ENCODE data around the gene UNK.
A peak's percentile ranks its signal among the peaks of the same experiment; 100 is the strongest.
"Not testable (repeated sequence)": the region's sequence is repeated elsewhere in the genome, so short reads cannot be mapped to it uniquely, and the experiment has no call there.

UNK gene

DNA sequence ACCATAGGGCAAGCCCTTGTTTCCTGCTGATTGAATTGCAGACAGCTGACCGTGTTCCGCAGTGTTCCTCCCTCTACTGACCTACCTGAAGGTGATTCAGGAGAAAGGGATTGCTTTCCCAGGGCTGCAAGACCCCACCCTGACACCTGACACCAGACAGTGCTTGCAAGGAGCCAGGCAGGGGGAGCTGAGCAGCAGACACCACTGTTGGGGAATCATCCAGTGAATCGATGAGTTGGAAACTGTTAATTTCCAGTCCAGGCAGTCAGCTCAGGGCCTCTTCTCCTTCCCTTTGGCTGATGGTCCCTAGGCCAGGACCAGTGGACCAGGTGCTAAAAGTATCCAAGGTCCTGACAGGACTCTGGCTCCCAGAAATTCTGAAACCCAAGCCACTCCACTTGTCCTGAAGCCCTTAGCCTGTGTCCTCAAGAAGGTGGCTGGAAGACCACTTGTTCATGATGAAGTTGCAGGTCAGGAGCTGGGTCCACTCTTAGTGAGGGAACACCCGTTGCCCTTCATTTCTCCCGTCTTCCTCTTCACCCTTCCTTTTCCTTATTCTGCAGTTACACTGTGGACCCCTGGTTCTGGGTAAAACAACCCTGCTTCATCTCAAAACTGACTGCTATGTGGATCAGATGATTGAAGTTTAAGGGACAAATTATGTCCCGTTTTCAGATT lies 9.5 kb upstream of the UNK start:
- Histone ChIP-seq H3K79me2 (ENCODE audit: control insufficient read depth, low read length) (peaks cover 27% of the 10 kb centered on the region), H3K4me1 (ENCODE audit: control insufficient read depth, low read length) (peaks cover 20% of the 10 kb centered on the region), H3K9me3 (ENCODE audit: control insufficient read depth, insufficient read depth, low read length) (no peaks in the 10 kb centered on the region), H3K4me3 (ENCODE audit: low read length) (no peak overlapping the region), H3K27me3 (ENCODE audit: control insufficient read depth, low read length) (no peaks in the 10 kb centered on the region), H3K9me2 (replicated peaks; ENCODE audit: control insufficient read depth, low read length) (no peaks in the 10 kb centered on the region), H3F3A (ENCODE audit: control insufficient read depth, insufficient read depth) (peaks cover 40% of the 10 kb centered on the region), H3K4me2 (ENCODE audit: low read length) (no peak overlapping the region), H3K36me3 (ENCODE audit: control insufficient read depth, low read length) (peaks cover 40% of the 10 kb centered on the region), H3K27ac (ENCODE audit: low read depth, low read length) (no peak overlapping the region), H4K20me1 (ENCODE audit: control insufficient read depth, insufficient read depth, low read depth, low read length) (peaks cover 20% of the 10 kb centered on the region)
- TF ChIP-seq EZH2phosphoT487 (IDR thresholded peaks at IDR 0.05; ENCODE audit: borderline replicate concordance, low read length) = no peak
- TF ChIP-seq, protein P1, sequence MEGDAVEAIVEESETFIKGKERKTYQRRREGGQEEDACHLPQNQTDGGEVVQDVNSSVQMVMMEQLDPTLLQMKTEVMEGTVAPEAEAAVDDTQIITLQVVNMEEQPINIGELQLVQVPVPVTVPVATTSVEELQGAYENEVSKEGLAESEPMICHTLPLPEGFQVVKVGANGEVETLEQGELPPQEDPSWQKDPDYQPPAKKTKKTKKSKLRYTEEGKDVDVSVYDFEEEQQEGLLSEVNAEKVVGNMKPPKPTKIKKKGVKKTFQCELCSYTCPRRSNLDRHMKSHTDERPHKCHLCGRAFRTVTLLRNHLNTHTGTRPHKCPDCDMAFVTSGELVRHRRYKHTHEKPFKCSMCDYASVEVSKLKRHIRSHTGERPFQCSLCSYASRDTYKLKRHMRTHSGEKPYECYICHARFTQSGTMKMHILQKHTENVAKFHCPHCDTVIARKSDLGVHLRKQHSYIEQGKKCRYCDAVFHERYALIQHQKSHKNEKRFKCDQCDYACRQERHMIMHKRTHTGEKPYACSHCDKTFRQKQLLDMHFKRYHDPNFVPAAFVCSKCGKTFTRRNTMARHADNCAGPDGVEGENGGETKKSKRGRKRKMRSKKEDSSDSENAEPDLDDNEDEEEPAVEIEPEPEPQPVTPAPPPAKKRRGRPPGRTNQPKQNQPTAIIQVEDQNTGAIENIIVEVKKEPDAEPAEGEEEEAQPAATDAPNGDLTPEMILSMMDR (IDR thresholded peaks at IDR 0.05; ENCODE audit: low read depth, low read length, poor library complexity, severe bottlenecking) = no peak

DNA sequence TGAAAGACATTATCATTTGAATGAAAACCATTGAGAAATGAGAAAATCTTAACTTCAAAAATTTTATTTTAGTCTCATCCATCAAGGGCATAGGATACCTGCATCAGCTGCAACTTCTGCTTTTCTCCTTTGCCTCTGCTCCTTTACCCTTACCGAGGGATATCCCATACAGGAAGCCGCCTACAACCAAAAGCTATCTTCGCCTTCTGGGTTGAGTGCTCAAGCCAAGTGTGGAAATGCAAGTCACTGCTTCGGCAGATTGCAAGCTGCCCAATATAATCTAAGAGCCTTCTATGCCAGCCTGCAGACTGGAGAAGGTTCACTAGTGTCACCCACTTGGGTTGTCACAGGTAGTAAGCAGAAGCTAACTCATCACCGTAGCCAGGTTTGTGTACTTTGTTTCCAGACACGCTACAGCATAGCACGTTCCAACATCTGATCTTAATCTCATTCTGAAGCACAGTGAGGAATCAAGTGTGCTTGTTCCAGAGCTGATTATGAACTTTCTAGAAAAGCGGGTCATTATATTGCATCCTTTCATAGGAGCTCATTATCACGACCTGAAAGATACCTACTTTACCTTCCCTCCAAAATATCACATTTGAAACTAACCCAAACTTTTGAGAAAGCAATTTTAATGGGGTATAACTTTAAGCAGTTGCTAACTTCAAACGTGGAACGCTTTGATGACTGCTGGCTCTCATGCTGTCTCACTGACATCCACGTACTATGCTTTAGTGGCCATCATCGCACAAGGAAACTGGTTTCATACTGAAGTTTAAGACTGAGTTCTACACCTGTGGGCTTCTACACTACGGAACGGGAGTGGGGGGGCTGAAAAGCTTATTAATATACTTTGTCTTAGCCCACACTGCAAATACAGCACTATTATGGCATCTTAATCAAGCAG lies 8.0 kb upstream of the UNK start:
- H3K27me3 ChIP-seq (ENCODE audit: control insufficient read depth, low read length) = no peaks in the 10 kb centered on the region
- peaks cover 20% of the 10 kb centered on the region for H4K20me1 ChIP-seq (ENCODE audit: control insufficient read depth, insufficient read depth, low read depth, low read length)
- peaks cover 40% of the 10 kb centered on the region for H3K36me3 ChIP-seq (ENCODE audit: control insufficient read depth, low read length)
- H3K4me2 ChIP-seq (ENCODE audit: low read length) = peak overlapping the region; percentile 80
- TF ChIP-seq, protein P1 (IDR thresholded peaks at IDR 0.05; ENCODE audit: low read depth, low read length, poor library complexity, severe bottlenecking) = no peak
- no peak for TF ChIP-seq EZH2phosphoT487 (IDR thresholded peaks at IDR 0.05; ENCODE audit: borderline replicate concordance, low read length)
- no peak overlapping the region for H3K27ac ChIP-seq (ENCODE audit: low read depth, low read length)
- peaks cover 27% of the 10 kb centered on the region for H3K4me1 ChIP-seq (ENCODE audit: control insufficient read depth, low read length)
- H3K9me3 ChIP-seq (ENCODE audit: control insufficient read depth, insufficient read depth, low read length) = no peaks in the 10 kb centered on the region
- peaks cover 44% of the 10 kb centered on the region for H3F3A ChIP-seq (ENCODE audit: control insufficient read depth, insufficient read depth)
- H3K9me2 ChIP-seq (replicated peaks; ENCODE audit: control insufficient read depth, low read length) = no peaks in the 10 kb centered on the region
- H3K4me3 ChIP-seq (ENCODE audit: low read length) = no peak overlapping the region
- H3K79me2 ChIP-seq (ENCODE audit: control insufficient read depth, low read length) = peaks cover 27% of the 10 kb centered on the region

DNA sequence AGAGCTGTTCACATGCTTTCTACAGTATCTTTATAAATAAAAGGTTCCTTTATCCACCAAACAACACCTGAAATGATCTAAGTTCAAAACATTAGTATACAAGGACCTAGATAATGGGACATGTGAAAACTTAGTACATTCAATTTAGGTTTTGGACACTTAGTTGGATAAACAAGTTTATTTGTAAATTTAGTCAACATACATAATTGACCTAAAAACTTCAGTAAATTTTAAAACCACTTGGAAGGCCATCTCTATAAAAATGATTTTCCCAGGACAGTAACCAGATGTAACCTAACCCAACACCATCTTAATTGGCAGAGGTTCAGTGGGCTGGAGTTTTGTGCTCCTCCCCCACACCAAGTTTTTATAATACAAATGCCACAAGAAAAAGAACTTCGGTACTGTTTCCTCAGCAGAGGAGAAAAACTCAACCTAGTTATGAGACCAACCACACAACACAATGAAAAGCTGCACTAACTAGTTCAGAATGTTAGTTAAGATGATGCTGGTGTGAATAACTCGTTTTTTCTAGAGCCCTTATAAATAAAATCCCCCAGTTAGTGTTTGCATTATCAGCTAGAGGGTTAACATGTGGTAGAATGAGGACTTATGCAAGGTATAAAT lies 7.2 kb upstream of the UNK start:
- H3K9me3 ChIP-seq (ENCODE audit: control insufficient read depth, insufficient read depth, low read length) = no peaks in the 10 kb centered on the region
- H3F3A ChIP-seq (ENCODE audit: control insufficient read depth, insufficient read depth) = peaks cover 45% of the 10 kb centered on the region
- peaks cover 29% of the 10 kb centered on the region for H3K79me2 ChIP-seq (ENCODE audit: control insufficient read depth, low read length)
- no peak overlapping the region for H3K27ac ChIP-seq (ENCODE audit: low read depth, low read length)
- H4K20me1 ChIP-seq (ENCODE audit: control insufficient read depth, insufficient read depth, low read depth, low read length) = peaks cover 20% of the 10 kb centered on the region
- no peaks in the 10 kb centered on the region for H3K9me2 ChIP-seq (replicated peaks; ENCODE audit: control insufficient read depth, low read length)
- peak overlapping the region; percentile 87 for H3K4me3 ChIP-seq (ENCODE audit: low read length)
- peaks cover 40% of the 10 kb centered on the region for H3K36me3 ChIP-seq (ENCODE audit: control insufficient read depth, low read length)
- H3K4me2 ChIP-seq (ENCODE audit: low read length) = peak overlapping the region; percentile 80
- TF ChIP-seq, protein P1 (IDR thresholded peaks at IDR 0.05; ENCODE audit: low read depth, low read length, poor library complexity, severe bottlenecking) = no peak
- no peak for TF ChIP-seq EZH2phosphoT487 (IDR thresholded peaks at IDR 0.05; ENCODE audit: borderline replicate concordance, low read length)
- H3K4me1 ChIP-seq (ENCODE audit: control insufficient read depth, low read length) = peaks cover 31% of the 10 kb centered on the region
- no peaks in the 10 kb centered on the region for H3K27me3 ChIP-seq (ENCODE audit: control insufficient read depth, low read length)

DNA sequence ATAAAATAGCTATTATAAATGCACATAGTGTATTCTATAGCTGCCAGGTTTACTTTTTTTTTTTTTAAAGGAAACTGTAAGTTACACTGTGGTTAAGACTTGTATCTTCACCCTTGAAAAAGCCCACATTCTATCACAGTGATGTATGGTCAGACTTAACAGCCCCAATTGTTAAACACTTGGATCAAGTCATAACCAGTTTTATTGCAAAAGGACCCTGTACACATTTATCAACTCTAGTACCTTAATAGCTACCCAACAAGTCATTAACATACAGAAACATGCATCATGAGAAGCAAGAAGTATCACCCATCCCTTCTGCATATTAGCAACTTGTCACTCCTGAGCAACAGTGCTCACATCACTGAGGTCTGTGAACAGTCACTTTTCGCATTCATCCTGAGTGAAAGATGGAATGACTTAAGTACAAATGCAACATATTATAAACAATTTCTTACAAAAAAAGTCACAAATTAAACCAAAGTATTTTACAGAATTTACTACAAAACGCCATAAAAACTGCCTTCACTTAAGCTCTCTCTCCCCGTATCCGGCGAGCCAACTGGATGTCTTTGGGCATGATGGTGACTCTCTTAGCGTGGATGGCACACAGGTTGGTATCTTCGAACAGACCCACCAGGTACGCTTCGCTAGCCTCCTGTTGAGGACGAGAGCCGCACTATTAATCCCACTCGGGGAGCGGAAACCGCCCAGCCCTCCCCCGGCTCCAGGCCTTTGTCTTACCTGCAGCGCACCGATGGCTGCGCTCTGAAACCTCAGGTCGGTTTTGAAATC lies 6.3 kb upstream of the UNK start:
- H3K4me2 ChIP-seq (ENCODE audit: low read length) = peak overlapping the region; percentile 80
- peaks cover 40% of the 10 kb centered on the region for H3K4me1 ChIP-seq (ENCODE audit: control insufficient read depth, low read length)
- not testable (repeated sequence) for H3K9me2 ChIP-seq (replicated peaks; ENCODE audit: control insufficient read depth, low read length); H3K27me3 ChIP-seq (ENCODE audit: control insufficient read depth, low read length); H3K9me3 ChIP-seq (ENCODE audit: control insufficient read depth, insufficient read depth, low read length)
- peak overlapping the region; percentile 87 for H3K4me3 ChIP-seq (ENCODE audit: low read length)
- peaks cover 20% of the 10 kb centered on the region for H4K20me1 ChIP-seq (ENCODE audit: control insufficient read depth, insufficient read depth, low read depth, low read length)
- peak overlapping the region; percentile 81 for H3K27ac ChIP-seq (ENCODE audit: low read depth, low read length)
- H3K36me3 ChIP-seq (ENCODE audit: control insufficient read depth, low read length) = peaks cover 40% of the 10 kb centered on the region
- H3F3A ChIP-seq (ENCODE audit: control insufficient read depth, insufficient read depth) = peaks cover 53% of the 10 kb centered on the region
- peaks cover 30% of the 10 kb centered on the region for H3K79me2 ChIP-seq (ENCODE audit: control insufficient read depth, low read length)

Measured in DOHH2 (cell line).